Erythroblast (primary cell): ENCODE results near the gene TTC33.

Experiments used
- GATA1 ChIP-seq: IDR thresholded peaks from 2 replicates; pipeline ENCODE4 v1.6.1; 2011; ENCODE audit warnings: low read depth, mild to moderate bottlenecking, control low read depth, low read length, moderate library complexity
- POLR2A ChIP-seq: IDR thresholded peaks from 2 replicates; pipeline ENCODE4 v1.6.1; 2011; ENCODE audit warnings: mild to moderate bottlenecking, low read length

- TF ChIP-seq POLR2A (no peak), GATA1 (no peak)
These were observed 43.0 kb upstream of the TTC33 start for GRCh38 chr5:40798801-40799210.
